ENCODE data around the gene PKP2.

Gene PKP2

DNA sequence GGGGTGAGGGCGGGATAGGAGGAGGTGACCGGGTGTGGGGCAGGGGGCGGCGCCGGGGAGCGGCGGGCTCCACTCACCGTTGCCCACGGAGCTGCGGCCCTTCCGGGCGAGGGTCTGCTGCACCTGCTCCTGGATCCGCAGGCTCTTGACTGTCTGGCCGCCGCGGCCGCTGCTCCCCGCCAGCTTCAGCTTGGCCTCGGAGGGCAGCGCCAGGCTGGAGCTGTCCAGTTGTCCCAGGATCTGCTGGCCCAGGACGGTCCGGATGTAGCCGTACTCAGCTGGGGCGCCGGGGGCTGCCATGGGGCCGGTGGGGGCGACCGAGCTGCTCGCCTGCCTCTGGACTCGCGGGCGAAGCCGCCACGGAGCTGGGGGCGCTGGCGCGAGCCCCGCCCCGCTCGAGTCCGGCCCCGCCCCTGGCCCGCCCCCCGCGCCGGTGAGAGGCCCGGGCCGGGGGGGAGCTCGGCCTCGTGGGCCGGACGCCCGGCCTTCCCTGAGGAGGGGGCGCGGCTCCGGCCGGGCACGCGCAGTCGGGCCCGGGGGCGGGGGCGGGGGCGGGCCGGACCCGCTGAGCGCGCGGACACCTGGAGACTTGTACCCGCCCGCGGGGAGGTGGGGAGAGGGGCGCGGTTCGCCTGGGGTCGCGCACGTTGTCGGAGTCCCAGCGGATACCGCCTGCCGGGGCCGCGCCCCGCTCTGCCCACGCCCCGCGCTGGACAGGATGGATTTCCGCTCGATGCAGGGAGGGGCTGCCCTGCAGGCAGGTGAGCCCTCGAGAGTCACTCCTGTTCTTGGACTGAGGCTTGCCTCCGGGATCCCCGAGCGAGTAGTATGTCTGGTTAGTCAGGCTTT lies at the start of gene PKP2:
PKP2 (minus strand) TSS at position 346 of the 849 bp plus-strand sequence; CDS start at position 300, 46 bp downstream.
- no peak for DNase-seq (ENCODE audit: low read depth)

DNA sequence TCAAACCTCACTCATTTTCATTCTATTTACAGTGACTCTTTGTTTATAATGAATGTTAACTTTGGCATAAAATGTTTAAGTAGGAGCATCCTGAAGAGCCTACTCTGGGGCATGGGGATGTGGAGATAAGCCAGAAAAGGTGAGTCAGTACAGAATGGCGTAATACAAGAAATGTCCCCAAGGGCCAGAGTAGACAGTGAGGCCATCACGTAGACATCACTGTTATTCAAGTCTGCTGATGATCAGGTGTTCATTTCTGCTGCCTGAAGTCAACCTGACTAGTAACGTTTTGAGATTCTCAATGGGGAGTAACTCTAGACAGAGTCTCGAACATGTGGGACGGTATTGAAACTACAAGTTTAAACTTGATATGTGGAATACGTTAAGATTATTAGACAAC lies 47.6 kb upstream of the PKP2 start:
- no peak for DNase-seq (ENCODE audit: low read depth)

DNA sequence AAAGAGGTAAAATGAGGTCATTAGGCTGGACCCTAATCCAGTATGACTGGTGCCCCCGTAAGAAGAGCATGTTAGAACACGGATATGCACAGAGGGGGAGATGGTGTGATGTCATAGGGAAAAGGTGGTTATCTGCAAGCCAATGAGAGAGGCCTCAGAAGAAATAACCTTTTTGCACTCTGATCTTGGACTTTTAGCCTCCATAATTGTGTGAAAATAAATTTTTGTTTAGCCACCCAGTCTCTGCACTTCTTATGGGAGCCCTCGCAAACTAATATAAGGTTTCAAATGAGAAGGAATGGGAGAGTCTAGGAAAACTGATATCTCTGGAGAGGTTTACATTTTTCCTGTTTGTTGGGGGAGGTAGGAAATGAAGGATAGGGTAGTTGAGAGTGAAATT lies 43.2 kb upstream of the PKP2 start:
- DNase-seq (ENCODE audit: low read depth), result no peak

DNA sequence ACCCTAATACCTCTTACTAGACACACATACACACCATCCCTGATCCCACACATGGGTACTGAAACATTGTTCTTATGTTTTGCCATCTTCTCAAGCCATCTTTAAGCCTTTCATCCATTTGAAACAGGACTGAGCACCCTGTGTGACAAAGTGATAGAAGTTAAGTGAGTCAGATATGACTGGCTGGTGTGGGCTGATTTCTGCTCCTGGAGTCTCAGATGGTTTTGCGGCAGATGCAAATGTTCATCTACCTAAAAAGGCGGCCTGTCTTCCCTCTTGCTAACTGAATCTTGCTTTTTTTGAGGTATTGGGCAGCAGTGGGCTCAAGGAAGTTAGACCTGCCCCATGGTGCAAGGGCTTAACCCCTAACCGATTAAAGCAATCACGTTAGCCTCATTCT lies 30.4 kb upstream of the PKP2 start:
- DNase-seq (ENCODE audit: low read depth), result no peak

DNA sequence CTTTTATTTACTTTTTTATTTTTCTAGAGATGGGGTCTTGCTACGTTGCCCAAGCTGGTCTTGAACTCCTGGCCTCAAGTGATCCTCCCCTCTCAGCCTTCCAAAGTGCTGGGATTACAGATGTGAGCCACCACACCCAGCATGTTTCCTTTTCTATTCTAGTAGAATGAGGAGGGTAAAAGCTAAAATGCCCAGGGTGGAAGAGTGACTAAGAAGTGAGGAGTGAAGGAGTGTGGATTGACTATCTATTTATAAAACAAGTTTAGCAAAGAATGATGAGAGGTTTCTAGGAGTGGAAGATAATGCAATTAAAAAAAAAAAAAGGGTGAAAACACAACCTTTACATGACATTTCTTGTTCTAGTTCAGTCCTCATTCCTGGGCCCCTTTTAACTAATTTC lies 29.8 kb upstream of the PKP2 start:
- no peak for DNase-seq (ENCODE audit: low read depth)

DNA sequence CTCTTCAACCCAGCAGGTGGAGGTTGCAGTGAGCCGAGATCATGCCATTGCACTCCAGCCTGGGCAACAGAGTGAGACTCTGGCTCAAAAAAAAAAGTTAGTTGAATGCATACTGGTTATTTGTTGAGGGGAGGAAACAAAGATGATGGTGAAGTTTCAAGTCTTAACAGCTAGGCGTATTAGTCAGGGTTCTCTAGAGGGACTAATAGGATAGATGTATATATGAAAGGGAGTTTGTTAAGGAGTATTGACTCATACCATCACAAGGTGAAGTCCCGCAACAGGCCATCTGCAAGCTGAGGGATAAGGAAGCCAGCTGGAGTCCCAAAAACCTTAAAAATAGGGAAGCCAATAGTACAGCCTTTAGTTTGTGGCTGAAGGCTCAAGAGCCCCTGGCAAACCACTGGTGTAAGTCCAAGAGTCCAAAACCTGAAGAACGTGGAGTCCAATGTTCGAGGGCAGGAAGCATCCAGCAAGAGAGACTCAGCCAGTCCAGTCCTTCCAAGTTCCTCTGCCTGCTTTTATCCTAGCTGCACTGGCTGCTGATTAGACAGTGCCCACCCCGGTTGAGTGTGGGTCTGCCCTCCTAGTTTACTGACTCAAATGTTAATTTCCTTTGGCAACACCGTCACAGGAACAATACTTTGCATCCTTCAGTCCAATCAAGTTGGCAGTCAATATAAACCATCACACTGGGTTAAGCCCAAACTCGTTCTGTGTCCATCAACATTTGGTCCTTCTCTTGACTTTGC lies 26.1 kb upstream of the PKP2 start:
- DNase-seq (ENCODE audit: low read depth), result no peak

DNA sequence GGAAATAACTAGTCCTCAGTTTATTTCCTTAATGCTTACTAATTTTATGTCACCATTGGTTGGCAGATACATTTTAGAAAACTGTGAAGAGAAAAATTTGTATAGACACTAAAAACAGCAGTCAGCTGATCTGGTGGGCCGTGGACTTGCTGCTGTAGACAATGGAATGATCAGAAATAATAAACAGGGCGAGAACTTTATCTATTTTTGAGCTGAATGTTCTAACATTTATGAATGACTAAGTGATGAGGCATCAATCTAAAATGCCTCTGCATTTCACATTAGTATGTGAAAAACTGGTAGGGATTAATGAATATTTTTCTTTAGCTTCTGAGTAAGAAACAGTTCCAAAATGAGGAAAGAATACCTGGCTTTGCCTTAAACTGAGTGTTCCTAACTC lies 24.8 kb upstream of the PKP2 start:
- DNase-seq (ENCODE audit: low read depth), result peak; percentile 27

DNA sequence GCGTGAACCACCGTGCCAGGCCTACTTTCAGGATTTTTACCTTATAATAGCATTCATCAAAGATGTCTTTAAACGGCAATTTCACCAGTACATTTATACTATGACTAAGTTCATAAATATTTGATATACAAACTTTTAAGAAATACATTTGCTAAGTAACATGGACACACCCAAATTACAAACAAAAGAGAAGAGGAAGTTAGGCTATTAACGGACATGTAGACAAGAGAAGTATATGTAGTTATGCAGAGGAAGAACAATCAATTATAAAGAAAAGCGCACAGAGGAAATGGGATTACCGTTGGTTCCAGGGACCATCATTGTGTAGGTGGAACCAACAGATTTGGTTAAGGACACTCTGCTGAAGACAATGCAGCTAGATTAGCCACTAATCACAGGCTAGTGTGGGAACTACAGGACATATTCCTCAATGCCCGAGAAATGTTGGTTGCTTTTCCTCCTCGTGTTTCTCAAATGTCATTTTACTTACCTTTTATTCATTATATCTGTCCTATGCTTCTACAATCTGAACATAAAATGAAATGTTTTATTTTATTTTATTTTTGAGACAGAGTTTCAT lies 24.0 kb upstream of the PKP2 start:
- peak; percentile 4 for DNase-seq (ENCODE audit: low read depth)

DNA sequence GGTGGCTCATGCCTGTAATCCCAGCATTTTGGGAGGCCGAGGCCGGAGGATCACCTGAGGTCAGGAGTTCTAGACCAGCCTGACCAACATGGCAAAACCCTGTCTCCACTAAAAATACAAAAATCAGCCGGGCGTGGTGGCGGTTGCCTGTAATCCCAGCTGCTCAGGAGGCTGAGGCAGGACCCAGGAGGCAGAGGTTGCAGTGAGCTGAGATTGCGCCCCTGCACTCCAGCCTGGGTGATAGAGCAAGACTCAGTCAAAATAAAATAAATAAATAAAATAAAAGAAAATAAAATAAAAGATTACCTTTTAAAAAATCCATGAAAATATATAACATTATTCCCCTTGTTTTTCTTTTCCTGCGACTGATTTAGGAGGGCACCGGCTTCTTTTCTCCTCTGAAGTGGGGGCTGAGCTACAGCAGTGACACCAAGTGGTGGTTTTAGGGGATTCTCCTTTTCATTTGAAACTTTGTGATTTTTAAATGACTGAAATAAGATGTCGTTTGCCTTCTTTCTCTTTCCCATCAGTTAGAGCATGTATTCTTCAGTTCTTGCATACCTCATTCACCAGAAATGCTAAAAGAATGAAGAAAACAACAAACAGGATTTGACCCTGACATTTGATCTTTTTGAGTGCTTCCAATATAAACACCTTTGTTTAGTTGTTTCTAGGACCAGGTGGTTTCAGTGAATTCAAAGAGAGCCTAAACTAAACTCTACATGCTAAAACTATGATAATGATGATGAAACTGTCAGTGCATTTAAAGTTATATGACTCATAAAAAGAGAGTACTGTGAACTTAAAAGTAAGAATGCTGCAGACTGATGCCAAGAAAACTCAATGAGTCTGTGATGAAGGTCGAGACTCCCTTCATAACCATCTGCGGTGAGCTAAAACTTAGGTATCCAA lies 22.6 kb upstream of the PKP2 start:
- DNase-seq (ENCODE audit: low read depth), result peak; percentile 62

DNA sequence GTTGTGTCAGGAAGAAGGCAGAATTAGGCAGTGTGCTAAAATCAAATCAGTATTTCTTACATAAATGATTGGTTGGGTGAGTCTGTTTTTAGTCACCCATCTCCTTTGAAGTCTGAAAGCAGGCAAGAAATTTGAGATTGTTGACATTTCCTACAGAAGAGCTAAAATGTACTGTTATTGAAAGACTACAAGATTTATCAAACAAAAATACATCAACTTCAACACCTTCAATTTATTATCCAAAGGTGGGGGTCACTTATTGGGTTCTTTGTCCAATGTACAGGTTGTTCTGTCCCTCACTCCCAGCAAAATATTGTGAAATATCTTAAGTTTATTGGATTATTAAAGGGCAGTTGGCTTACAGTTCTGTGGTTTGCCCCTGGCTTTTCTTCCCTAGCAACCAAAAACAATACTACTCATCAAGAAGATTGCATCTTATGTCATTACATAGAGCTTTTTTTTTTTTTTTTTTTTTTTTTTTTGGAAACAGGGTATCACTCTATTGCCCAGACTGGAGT lies 20.6 kb upstream of the PKP2 start:
- DNase-seq (ENCODE audit: low read depth), result peak; percentile 62

DNA sequence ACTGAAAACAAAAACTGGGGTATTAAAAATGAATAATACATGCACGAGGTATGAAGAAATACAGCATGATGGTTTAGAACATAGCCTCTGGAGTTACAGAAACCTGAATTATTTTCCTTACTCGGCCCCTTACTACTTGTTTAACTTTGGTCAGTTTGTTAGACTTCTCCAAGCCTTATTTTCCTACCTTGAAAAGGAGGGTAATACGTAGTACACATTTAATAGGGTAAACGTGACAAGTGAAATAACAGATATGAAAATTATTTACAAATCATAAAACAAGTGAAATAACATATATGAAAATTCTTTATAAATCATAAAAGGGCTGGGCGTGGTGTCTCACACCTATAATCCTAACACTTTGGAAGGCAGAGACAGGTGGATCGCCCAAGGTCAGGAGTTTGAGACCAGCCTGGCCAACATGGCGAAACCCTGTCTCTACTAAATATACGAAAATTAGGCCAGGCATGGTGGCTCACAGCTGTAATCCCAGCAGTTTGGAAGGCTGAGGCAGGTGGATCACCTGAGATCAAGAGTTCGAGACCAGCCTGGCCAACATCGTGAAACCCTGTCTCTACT lies 11.4 kb upstream of the PKP2 start:
- no peak for DNase-seq (ENCODE audit: low read depth)

DNA sequence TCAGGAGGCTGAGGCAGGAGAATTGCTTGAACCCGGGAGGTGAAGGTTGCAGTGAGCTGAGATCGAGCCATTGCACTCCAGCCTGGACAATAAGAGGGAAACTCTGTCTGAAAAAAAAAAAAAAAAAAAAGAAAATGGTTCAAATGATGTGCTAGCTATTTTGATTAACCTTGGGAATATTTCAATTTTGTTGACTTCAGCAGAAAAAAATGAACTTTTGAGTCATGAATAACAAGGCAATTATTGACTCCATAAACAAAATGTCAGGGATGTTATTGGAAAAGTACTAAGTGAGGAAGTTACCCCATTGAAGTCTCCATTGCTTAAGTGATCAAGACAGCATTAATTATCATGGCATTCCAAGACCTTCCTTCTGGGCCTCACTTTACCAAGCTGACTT lies 10.6 kb upstream of the PKP2 start:
- DNase-seq (ENCODE audit: low read depth), result no peak

DNA sequence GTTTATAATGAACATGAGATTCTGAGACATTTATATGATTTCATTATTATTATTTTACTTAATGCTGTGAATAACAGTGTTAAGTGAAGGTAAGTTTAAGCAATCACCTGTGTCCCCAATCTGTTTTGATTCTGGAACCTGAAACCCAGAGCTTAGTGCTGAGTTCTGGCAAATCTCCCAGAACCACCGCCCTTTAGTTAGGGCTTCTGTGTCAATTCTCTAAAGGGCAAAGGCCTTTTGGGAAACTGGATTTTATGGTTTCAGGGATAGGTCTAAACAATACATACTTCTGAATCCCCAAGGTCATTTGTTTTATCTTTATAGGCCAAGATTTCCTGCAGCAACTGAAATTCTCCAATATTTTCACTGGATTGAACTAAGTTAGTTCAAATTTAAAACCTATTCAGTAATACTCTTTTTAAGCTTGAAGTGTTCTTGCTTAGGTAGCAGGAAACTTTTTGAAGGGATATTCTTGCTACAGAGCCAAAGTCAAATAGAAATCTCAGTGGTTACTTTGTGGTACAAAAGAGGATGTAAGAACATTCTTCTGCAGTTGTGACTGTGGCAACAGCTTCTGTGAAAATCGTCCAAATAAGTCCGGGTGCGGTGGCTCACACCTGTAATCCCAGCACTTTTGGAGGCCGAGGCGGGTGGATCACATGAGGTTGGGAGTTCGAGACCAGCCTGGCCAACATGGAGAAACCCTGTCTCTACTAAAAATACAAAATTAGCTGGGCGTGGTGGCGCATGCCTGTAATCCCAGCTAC lies 10.0 kb upstream of the PKP2 start:
- no peak for DNase-seq (ENCODE audit: low read depth)

DNA sequence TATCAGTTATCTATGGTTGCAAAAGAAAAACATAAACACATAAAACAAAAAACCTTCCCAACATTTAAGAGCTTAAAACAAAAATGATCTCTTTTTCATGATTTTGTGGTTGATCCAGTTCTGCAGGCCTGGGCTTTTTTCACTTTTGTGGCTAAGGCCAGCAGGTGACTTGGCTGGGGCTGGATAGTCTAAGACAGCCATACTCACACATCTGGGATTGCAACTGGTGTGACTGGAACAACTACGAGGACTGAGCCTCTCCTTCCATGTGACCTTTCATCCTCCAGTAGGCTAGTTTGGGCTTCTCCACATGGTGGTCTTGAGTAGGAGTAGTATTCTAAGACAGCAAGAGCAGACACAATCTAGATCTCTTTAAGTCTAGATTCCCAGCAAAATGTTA lies 7.2 kb upstream of the PKP2 start:
- DNase-seq (ENCODE audit: low read depth), result no peak

DNA sequence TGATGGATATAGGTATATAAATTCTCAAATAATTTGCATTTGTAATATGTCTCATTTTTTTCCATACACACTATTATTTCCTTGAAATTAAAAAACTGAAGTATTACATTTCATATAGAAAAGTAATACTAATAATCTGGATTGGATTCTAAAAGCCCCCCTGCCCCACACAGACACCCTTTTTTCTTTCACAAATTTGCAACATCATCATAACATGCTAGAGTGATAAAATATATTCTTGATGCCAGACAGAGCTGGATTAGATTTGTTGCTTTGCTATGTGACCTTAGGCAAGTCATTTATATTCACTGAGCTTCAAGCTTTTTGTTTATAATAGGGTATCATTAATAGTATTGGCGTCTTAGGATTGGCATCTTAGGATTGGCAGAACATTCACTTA lies 6.7 kb upstream of the PKP2 start:
- no peak for DNase-seq (ENCODE audit: low read depth)

DNA sequence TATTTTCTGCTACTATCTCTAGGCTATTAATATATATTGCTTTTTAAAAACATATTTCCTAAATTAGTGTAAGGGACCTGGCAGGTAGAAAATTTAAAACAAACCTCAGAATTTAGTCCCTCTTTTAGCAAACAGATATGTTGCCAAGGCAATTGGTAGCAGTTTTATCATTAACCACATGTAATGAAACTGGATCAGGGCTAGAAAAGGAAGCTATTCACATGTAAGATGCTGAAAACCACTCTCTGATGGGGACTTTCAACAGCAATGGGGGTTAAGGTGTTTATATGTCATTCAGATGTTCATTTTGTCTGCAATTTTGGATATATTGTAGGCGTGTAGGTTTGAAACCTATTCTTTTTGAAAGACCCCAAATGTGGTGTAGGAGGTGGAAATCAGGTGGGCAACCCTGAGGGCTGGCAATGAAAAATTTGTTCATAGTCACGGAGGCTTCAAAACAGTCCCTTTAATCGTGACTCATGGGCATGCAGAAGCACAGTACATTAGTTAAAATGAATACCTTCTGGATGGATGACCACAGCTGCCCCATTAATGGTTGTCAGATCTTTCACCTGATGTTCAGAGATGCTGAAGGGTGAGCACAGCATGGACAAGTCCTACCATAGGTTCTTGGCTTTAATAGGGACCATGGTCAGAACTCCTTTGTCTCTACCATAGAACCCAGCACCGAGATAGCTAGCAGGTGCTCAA lies 5.9 kb upstream of the PKP2 start:
- DNase-seq (ENCODE audit: low read depth), result no peak

DNA sequence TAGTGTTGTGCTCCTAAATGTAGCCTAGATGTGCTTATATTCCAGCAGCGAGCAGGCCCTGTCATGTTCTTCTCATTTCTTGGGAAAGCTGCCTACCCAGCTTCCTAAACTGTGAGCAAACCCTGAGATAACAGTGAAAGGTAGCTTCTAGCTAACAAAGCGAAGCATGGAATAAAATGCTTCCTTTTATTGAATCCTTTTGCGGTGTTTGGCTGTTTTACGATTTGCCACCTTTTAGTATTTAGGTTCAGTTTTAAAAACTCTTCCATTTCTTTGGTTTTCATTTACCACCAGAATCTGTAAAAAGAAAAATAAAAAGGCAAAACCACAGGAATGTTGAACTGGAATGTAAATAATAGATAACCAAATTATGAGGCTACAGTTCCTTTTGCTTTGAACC lies 5.0 kb upstream of the PKP2 start:
- no peak for DNase-seq (ENCODE audit: low read depth)

DNA sequence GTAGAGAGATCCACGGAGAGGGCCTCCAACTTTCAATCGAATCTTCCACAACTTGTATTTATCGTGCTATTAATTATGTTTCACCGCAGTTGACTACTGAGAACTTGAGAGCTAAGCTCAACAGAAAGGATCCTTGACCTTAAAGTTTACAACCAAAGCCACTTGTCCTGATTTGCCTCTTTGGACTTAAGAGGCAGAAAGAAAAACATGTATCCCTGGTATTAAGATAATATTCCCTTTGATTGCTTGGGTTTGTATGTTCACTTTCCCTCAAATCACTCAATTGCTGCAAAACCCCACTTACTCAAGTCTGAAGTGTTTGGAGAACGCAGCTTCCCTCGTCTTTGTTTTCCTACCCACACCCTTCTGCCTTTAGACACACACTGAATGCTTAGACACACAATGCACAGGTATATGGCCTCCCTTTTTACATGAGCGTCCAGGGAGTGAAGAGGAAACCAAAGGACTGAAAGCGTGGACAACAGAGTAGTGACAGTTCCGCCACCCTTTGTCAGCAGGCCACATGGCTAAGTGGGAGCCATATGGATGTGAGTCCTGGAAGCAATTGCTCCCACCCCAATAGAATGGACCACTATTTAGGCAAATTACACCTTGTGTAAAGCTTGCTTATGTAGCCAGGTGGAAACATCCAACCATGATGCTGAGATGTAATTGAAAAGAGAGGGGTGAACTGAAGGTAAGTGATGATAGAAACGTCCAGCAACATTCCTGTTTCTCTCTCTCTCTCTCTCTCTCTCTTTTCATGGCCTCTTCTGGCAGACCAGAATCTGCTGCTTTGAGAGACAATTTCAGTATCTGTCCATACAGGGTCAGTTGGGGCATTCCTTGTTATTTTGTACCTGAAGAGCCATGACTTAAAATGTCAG lies 1.4 kb upstream of the PKP2 start:
- no peak for DNase-seq (ENCODE audit: low read depth)

DNA sequence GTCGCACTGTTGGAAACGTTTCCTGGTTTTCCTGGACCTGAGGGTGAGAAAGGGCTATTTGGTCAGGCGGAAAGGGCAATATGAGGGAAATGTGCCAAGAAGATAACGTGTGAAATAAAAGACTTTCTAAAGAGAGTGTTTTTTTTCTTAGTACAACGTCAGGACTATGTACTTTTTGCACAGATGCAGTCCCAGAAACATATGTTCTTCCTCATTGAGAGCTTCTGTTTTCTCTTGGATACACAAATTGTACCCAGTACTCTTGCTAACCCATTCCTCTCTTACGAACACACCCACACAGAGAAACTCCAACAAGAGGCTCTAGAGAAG lies 669 bp upstream of the PKP2 start:
- no peak for DNase-seq (ENCODE audit: low read depth)
